Heart left ventricle (tissue), 16 donors: ENCODE measurements around the gene SPACA4. TPM values are rescaled to one million over a fixed set of nuclear protein-coding genes. Genes with fewer than 3 reads are reported as not detected.
"Not testable (repeated sequence)": the region's sequence is repeated elsewhere in the genome, so short reads cannot be mapped to it uniquely, and the experiment has no call there.

Experiments used
- ATAC-seq, 4 donors: fragments of 200-7000 bp; cut with Tn5 transposase; one replicate each; pipeline ENCODE4 v1.9.1; 2020 to 2022; ENCODE audit warnings: moderate library complexity in 4 of 4, mild to moderate bottlenecking in 3 of 4, moderate number of reproducible peaks in 1 of 4
- DNase-seq, 5 donors: peaks; one replicate each; pipeline ENCODE4 v3.0.0-alpha.2; 2020
- H3K27ac ChIP-seq, 12 donors: fragments of 200-600 bp; sonication (generic) in 4 of 12; one replicate each; pipeline versions ENCODE4 v1.5.0 to v1.8.0; 2016 to 2022; ENCODE audit warnings: mild to moderate bottlenecking in 2 of 12
- H3K27me3 ChIP-seq, 9 donors: fragments of 200-600 bp; sonication (generic) in 2 of 9; one replicate each; pipeline versions ENCODE4 v1.5.1 to v1.8.0; 2016 to 2022; ENCODE audit warnings: mild to moderate bottlenecking in 3 of 9
- H3K36me3 ChIP-seq, 9 donors: fragments of 200-600 bp; sonication (generic) in 2 of 9; one replicate each; pipeline versions ENCODE4 v1.5.0 to v1.8.0; 2018 to 2022; ENCODE audit warnings: mild to moderate bottlenecking in 2 of 9
- H3K4me1 ChIP-seq, 12 donors: fragments of 200-600 bp; sonication (generic) in 4 of 12; one replicate each; pipeline versions ENCODE4 v1.5.0 to v1.8.0; 2016 to 2022; ENCODE audit warnings: mild to moderate bottlenecking in 3 of 12
- H3K4me3 ChIP-seq, 12 donors: fragments of 200-600 bp; sonication (generic) in 4 of 12; one replicate each; pipeline versions ENCODE4 v1.5.0 to v1.8.0; 2017 to 2022; ENCODE audit warnings: mild to moderate bottlenecking in 9 of 12, moderate library complexity in 4 of 12
- H3K9me3 ChIP-seq, 12 donors: fragments of 200-600 bp; sonication (generic) in 4 of 12; one replicate each; pipeline versions ENCODE4 v1.5.0 to v1.8.0; 2016 to 2022; ENCODE audit warnings: mild to moderate bottlenecking in 1 of 12
- CTCF ChIP-seq, 12 donors: fragments of 200-600 bp; sonication (generic) in 4 of 12; IDR thresholded peaks; one replicate each; pipeline versions ENCODE4 v1.5.0 to v1.8.0; 2018 to 2022; ENCODE audit warnings: antibody characterized with exemption in 12 of 12, mild to moderate bottlenecking in 5 of 12
- POLR2A ChIP-seq, 2 donors: fragments of 450-650 bp; IDR thresholded peaks; one replicate each; pipeline ENCODE4 v1.6.1; 2017; ENCODE audit warnings: antibody characterized with exemption in 2 of 2, mild to moderate bottlenecking in 2 of 2, moderate library complexity in 2 of 2
- WGBS, 4 donors: extraction: QIAGEN DNeasy Blood & Tissue Kit in 2 of 4; methylation state at CpG; one replicate each; pipeline versions ENCODE4 v1.1.5 to v1.1.7; 2013 to 2018; 5-methylcytosine and 5-hydroxymethylcytosine counted together
- intact Hi-C, 10 donors: fragments of 100-400 bp; cut with DNase I; formaldehyde crosslinking; loops; one replicate each; pipeline versions ENCODE4 v1.11.1 to v1.14.2; 2022
- polyA plus RNA-seq, 2 donors: library from polyadenylated mRNA; stranded (reverse); fragments of 200-250 nt; gene quantifications; one replicate each; pipeline ENCODE4 v1.2.3, GENCODE V29; 2013
- total RNA-seq, 9 donors: library from RNA; depleted of rRNA in 2 of 9; stranded (reverse); fragments of >200 nt in 2 of 9; fragmentation: NEBNext Ultra II Directional in 3 of 9; extraction: Animal tissue kit (Norgen Biotek cat#: 25700) in 3 of 9; gene quantifications; one replicate each; pipeline versions ENCODE4 v1.1.0 to v1.2.4, GENCODE V29; 2016 to 2023
- donor health status: ischemic (EF 13 %, LVEDD 7.1; RV severe dilation, severe dysfunction).
- donor health status: healthy with polysubstance abuse.
- donor health status: DM: no; HTN: yes; CAD: no.
- donor health status: DM: no; HTN: no; CAD: no.
- donor health status: ischemic (EF 25% LVEDD 6.9; RV normal size, moderate dysfunction).
- donor health status: ischemic (EF 25% LVEDD 5.7; RV mildly dilated, moderate dysfunction).
- donor health status: healthy.
- donor health status: DM: yes; HTN: yes; CAD: no.
- donor health status: ischemic (EF 35%, LVEDD 5.7; RV mildly dilated, moderate dysfunction).
- donor health status: nonischemic (EF 11% LVEDD 7.7; RV severe dilation, severe dysfunction).
- donor health status: DM: yes; HTN: yes; CAD: no.
- donor health status: PGD.
- donor health status: ischemic (EF 29% LVEDD 5.4; RV normal size, mild dysfunction).
- donor health status: nonischemic (EF 23%, LVEDD 6.1; RV moderate dilation, normal function).

SPACA4 gene
- total and polyA plus RNA-seq, 11 donors, result not detected

GRCh38 chr19:48571378-48572162 is 35.0 kb upstream of the SPACA4 start:
- Histone ChIP-seq H3K27ac (no peak overlapping the region), H3K4me1 (peaks cover 0 to 15% (median 8%) of the 10 kb centered on the region in 12 donors), H3K9me3 (no peaks in the 10 kb centered on the region), H3K27me3 (no peaks in the 10 kb centered on the region), H3K4me3 (no peak overlapping the region), H3K36me3 (no peaks in the 10 kb centered on the region)
- DNase-seq, result no peak
- TF ChIP-seq CTCF (IDR thresholded peaks at IDR 0.05) (no peak), POLR2A (IDR thresholded peaks at IDR 0.05) (no peak)
- intact Hi-C loops, result loop anchor here in 1 of 10 donors (5.0 kb wide), 1 partner anchor 64 kb away; no protein-coding TSS in a partner anchor
- ATAC-seq, result no peak
- 69 to 91% (median 71%) methylated on average over 5 of the region's 5 CpGs for WGBS, 4 donors

GRCh38 chr19:48573163-48573505 is 33.4 kb upstream of the SPACA4 start:
- no peak for TF ChIP-seq POLR2A (IDR thresholded peaks at IDR 0.05)
- TF ChIP-seq CTCF (IDR thresholded peaks at IDR 0.05), result no peak
- intact Hi-C loops, result loop anchor here in 1 of 10 donors (5.0 kb wide), 1 partner anchor 66 kb away; no protein-coding TSS in a partner anchor
- WGBS, 4 donors, result 57 to 65% (median 61%) methylated on average over 12 of the region's 12 CpGs
- peak overlapping the region in 7 of 12 donors; percentile 25 to 57 (median 39) for H3K27ac ChIP-seq
- H3K36me3 ChIP-seq, result no peaks in the 10 kb centered on the region
- ATAC-seq, result peak; percentile 15 to 58 (median 39)
- no peaks in the 10 kb centered on the region for H3K27me3 ChIP-seq
- H3K4me1 ChIP-seq, result peaks cover 0 to 8% (median 6%) of the 10 kb centered on the region in 12 donors
- H3K9me3 ChIP-seq, result no peaks in the 10 kb centered on the region
- no peak overlapping the region for H3K4me3 ChIP-seq
- DNase-seq, result peak in 2 of 5 donors; percentile 16 to 52

GRCh38 chr19:48575931-48576622 is 30.5 kb upstream of the SPACA4 start:
- TF ChIP-seq POLR2A (IDR thresholded peaks at IDR 0.05), result no peak
- no peak for TF ChIP-seq CTCF (IDR thresholded peaks at IDR 0.05)
- no peaks in the 10 kb centered on the region for H3K9me3 ChIP-seq
- H3K27me3 ChIP-seq, result no peaks in the 10 kb centered on the region
- no peak for ATAC-seq
- 73 to 81% (median 77%) methylated on average over 23 of the region's 23 CpGs for WGBS, 4 donors
- no peak overlapping the region for H3K27ac ChIP-seq
- H3K4me3 ChIP-seq, result no peak overlapping the region
- H3K36me3 ChIP-seq, result no peaks in the 10 kb centered on the region
- intact Hi-C loops, result no loop called here
- DNase-seq, result no peak
- H3K4me1 ChIP-seq, result peaks cover 0 to 5% (median 0%) of the 10 kb centered on the region in 12 donors

GRCh38 chr19:48577908-48578307 is 28.6 kb upstream of the SPACA4 start:
- H3K27me3 ChIP-seq, H3K9me3 ChIP-seq, DNase-seq, H3K4me3 ChIP-seq, ATAC-seq, H3K27ac ChIP-seq, intact Hi-C loops, H3K4me1 ChIP-seq, H3K36me3 ChIP-seq: not testable (repeated sequence)
- WGBS, 4 donors, result 86 to 96% (median 95%) methylated on average over 7 of the region's 7 CpGs
